Osteoblast (primary cell): ENCODE results near the gene ERCC3. TPM values are rescaled to one million over a fixed set of nuclear protein-coding genes. Genes with fewer than 3 reads are reported as not detected.

Source experiments
- DNase-seq: peaks from one replicate; pipeline ENCODE4 v3.0.0; 2011; ENCODE audit warnings: low spot score, mixed read lengths; ENCODE audit not compliant: insufficient read length; ENCODE audit errors: missing footprints
- H2AFZ ChIP-seq: 2 replicates; pipeline ENCODE4 v1.6.0; 2011; ENCODE audit warnings: mild to moderate bottlenecking, low read length
- H3K27ac ChIP-seq: 2 replicates; pipeline ENCODE4 v1.5.1; 2011; ENCODE audit warnings: mild to moderate bottlenecking, low read depth, low read length, moderate library complexity
- H3K27me3 ChIP-seq: 2 replicates; pipeline ENCODE4 v1.6.0; 2012; ENCODE audit warnings: mild to moderate bottlenecking, control low read depth, inconsistent platforms, low read length, moderate library complexity; ENCODE audit not compliant: insufficient read depth
- H3K36me3 ChIP-seq: 2 replicates; pipeline ENCODE4 v1.5.1; 2011; ENCODE audit warnings: mild to moderate bottlenecking, low read length, control low read depth, moderate library complexity; ENCODE audit not compliant: insufficient read depth
- H3K4me1 ChIP-seq: 2 replicates; pipeline ENCODE4 v1.5.1; 2011; ENCODE audit warnings: mild to moderate bottlenecking, low read length, control low read depth, moderate library complexity; ENCODE audit not compliant: insufficient read depth
- H3K4me2 ChIP-seq: 2 replicates; pipeline ENCODE4 v1.6.0; 2011; ENCODE audit warnings: mild to moderate bottlenecking, low read length; ENCODE audit not compliant: insufficient read depth
- H3K4me3 ChIP-seq: fragments of 200-600 bp; sonication (generic); 3 replicates; pipeline ENCODE4 v1.5.1; 2012; ENCODE audit warnings: mild to moderate bottlenecking, low read length, inconsistent platforms; ENCODE audit not compliant: insufficient read depth
- H3K79me2 ChIP-seq: 2 replicates; pipeline ENCODE4 v1.6.0; 2012; ENCODE audit warnings: mild to moderate bottlenecking, low read length, control low read depth, inconsistent platforms; ENCODE audit not compliant: insufficient read depth
- H3K9me3 ChIP-seq: 2 replicates; pipeline ENCODE4 v1.5.1; 2011; ENCODE audit warnings: low read depth, low read length, control low read depth
- H4K20me1 ChIP-seq: 2 replicates; pipeline ENCODE4 v1.6.0; 2012; ENCODE audit warnings: mild to moderate bottlenecking, low read length, control low read depth; ENCODE audit not compliant: insufficient read depth
- CTCF ChIP-seq: IDR thresholded peaks from 2 replicates; pipeline ENCODE4 v1.5.1; 2011; ENCODE audit warnings: mild to moderate bottlenecking, low read depth, low read length, moderate library complexity; ENCODE audit errors: extremely low read depth
- total RNA-seq: library from RNA; depleted of rRNA; stranded (reverse); fragments of >200 nt; gene quantifications from 2 replicates; pipeline ENCODE4 v1.2.3, GENCODE V29; 2012

The ERCC3 gene
- total RNA-seq, 1 donor: 43.1 TPM

GRCh38 chr2:127280693-127281092, 13.3 kb downstream of the ERCC3 start:
- no peak overlapping the region for H3K4me2 ChIP-seq
- H4K20me1 ChIP-seq: peaks cover 13% of the 10 kb centered on the region
- no peak overlapping the region for H3K4me3 ChIP-seq
- H3K4me1 ChIP-seq: no peaks in the 10 kb centered on the region
- no peak overlapping the region for H3K27ac ChIP-seq
- TF ChIP-seq CTCF: no peak
- peaks cover 62% of the 10 kb centered on the region for H3K36me3 ChIP-seq
- no peaks in the 10 kb centered on the region for H3K27me3 ChIP-seq
- peaks cover 44% of the 10 kb centered on the region for H3K79me2 ChIP-seq
- H2AFZ ChIP-seq: no peak overlapping the region
- H3K9me3 ChIP-seq: no peaks in the 10 kb centered on the region
- no peak for DNase-seq

GRCh38 chr2:127279781-127280180, 14.2 kb downstream of the ERCC3 start:
- no peak for DNase-seq
- no peak overlapping the region for H3K27ac ChIP-seq
- no peak overlapping the region for H3K4me2 ChIP-seq
- no peak overlapping the region for H2AFZ ChIP-seq
- H4K20me1 ChIP-seq: peaks cover 13% of the 10 kb centered on the region
- H3K4me3 ChIP-seq: no peak overlapping the region
- peaks cover 42% of the 10 kb centered on the region for H3K79me2 ChIP-seq
- H3K27me3 ChIP-seq: no peaks in the 10 kb centered on the region
- TF ChIP-seq CTCF: no peak
- peaks cover 64% of the 10 kb centered on the region for H3K36me3 ChIP-seq
- no peaks in the 10 kb centered on the region for H3K4me1 ChIP-seq
- H3K9me3 ChIP-seq: no peaks in the 10 kb centered on the region

GRCh38 chr2:127278959-127279358, 15.0 kb downstream of the ERCC3 start:
- no peak overlapping the region for H2AFZ ChIP-seq
- H3K4me3 ChIP-seq: no peak overlapping the region
- no peaks in the 10 kb centered on the region for H3K27me3 ChIP-seq
- no peaks in the 10 kb centered on the region for H3K9me3 ChIP-seq
- H3K36me3 ChIP-seq: peaks cover 61% of the 10 kb centered on the region
- no peak overlapping the region for H3K4me2 ChIP-seq
- no peak overlapping the region for H3K27ac ChIP-seq
- DNase-seq: no peak
- H4K20me1 ChIP-seq: peaks cover 13% of the 10 kb centered on the region
- no peaks in the 10 kb centered on the region for H3K4me1 ChIP-seq
- peaks cover 37% of the 10 kb centered on the region for H3K79me2 ChIP-seq
- no peak for TF ChIP-seq CTCF

GRCh38 chr2:127277028-127277427, 16.9 kb downstream of the ERCC3 start:
- no peak overlapping the region for H2AFZ ChIP-seq
- H3K27ac ChIP-seq: no peak overlapping the region
- H3K79me2 ChIP-seq: peaks cover 18% of the 10 kb centered on the region
- TF ChIP-seq CTCF: no peak
- DNase-seq: no peak
- H3K4me1 ChIP-seq: no peaks in the 10 kb centered on the region
- H3K4me2 ChIP-seq: no peak overlapping the region
- H3K4me3 ChIP-seq: no peak overlapping the region
- no peaks in the 10 kb centered on the region for H3K27me3 ChIP-seq
- peaks cover 55% of the 10 kb centered on the region for H3K36me3 ChIP-seq
- H3K9me3 ChIP-seq: no peaks in the 10 kb centered on the region
- peaks cover 7% of the 10 kb centered on the region for H4K20me1 ChIP-seq
